NCI-H2029 (cell line): Measurements from ENCODE around the gene HP1BP3.

Experiments used
- DNase-seq: peaks from one replicate; lab custom pipeline; 2025; lab: John Stamatoyannopoulos, UW

The HP1BP3 gene

DNA sequence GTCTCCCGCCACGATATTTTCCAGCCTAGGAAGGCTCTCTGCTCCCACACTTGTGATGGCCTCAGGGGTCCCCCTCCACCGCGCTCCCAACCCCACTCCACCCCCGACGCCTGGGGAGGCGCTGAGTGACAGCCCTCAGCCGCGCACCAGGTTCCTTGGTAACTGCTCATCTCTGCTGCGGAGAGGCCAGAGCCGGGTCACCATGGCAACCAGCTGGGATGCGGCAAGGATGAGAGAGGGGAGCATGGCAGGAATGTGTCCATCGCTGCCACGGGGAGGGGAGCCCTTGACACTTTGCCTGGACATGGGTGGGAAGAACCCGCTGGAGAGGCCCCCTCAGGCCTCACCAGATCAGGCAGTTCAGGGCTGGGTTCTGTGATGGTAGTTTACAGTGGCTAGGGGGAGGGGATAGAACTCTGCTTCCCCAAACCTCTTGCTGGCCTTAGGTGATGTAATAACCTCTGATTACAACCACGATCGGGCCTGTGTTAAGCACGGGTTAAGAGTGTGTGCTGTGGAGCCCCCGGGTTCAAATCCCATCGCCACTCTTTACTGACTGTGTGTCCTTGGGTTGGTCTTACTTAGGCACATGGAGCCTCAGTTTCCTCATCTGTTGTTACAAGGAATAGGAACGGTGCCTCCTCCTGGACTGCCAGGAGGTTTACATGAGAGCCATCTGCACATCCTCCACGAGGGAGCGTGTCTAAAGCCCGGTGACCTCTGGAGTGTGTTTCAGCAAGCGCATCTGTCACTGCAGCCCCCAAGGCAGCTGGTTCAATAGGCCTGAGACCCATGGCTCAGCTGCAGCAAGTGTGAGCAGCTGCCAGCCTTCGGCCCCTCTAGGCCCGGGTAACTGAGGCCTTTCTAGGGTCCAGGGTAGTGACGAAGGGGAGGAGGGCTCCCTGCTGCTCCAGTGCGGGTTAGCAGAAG, 75.6 kb downstream of the HP1BP3 start:
- no peak for DNase-seq

GRCh38 chr1:20710469-20711284, 76.4 kb downstream of the HP1BP3 start:
- DNase-seq, result no peak

DNA sequence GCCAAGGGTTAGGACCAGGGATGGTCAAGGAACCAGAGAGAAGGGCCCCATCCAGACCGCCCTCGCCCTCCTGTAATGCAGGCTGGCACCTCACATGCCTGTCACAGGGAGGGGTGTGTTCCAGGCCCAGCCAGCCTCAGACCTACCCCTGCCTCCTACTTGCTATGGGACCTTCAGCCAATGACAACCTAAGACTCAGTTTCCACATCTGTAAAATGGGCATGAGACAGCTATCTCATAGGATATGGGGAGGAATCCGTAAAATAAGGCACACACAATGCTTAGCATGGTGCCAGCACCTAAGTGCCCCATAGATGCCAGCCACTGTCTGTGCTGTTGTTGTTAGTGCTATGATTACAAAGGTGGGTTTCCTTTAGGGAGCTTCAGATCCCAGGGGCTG, 77.2 kb downstream of the HP1BP3 start:
- no peak for DNase-seq

- no peak for DNase-seq
These were observed 78.2 kb downstream of the HP1BP3 start for GRCh38 chr1:20708891-20709290.

DNA sequence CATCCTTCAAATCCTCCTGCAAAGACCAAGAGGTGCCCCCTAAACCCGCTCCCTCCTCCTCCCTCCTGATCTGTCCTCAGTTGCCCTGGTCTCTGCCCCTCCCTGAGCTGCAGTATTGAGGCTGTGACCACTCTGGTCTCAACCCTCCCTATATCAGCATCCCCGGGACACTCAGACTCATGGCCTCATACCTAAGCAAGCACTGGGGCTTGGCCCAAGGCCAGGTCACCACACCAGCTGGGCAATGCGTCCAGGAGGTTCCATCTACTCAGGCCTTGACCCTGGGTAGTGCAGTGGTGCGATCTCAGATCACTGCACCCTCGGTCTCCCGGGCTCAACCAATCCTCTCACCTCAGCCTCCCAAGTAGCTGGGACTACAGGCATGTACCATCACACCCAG, 79.0 kb downstream of the HP1BP3 start:
- no peak for DNase-seq

- DNase-seq, result no peak
These were observed 80.3 kb downstream of the HP1BP3 start for GRCh38 chr1:20706841-20707240.

DNA sequence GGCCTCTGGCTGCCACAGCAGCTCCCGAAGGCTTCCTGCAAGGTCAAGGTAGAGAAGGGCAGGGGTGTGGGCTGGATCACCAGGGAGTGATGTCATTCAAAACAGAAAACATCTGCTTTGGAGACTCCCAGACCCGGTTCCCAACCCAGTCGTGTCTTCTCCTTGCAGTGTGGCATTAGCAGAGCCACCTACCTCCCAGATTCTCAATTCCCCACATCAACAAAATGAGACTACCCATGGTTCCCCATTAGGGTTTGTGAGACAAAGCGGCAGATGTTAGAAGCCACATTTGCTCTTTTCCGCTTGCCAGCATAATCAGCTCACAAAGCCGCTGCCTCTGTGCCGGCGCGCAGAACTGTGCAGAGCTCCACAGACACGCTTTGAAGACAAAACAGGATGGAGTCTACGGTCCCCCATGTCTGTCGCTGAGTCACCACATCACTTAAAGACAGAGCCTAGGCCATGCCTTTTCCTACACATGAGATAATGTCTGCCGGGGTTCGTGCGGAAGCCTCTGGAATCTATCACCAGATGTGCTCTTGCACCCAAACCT, 81.8 kb downstream of the HP1BP3 start:
- no peak for DNase-seq

GRCh38 chr1:20704390-20705202, 82.5 kb downstream of the HP1BP3 start:
- no peak for DNase-seq

- DNase-seq, result no peak
These were observed 83.9 kb downstream of the HP1BP3 start for GRCh38 chr1:20703124-20703756.

GRCh38 chr1:20702416-20702815, 84.7 kb downstream of the HP1BP3 start:
- DNase-seq, result no peak

- no peak for DNase-seq
These were observed 85.3 kb downstream of the HP1BP3 start for GRCh38 chr1:20701847-20702246.

DNA sequence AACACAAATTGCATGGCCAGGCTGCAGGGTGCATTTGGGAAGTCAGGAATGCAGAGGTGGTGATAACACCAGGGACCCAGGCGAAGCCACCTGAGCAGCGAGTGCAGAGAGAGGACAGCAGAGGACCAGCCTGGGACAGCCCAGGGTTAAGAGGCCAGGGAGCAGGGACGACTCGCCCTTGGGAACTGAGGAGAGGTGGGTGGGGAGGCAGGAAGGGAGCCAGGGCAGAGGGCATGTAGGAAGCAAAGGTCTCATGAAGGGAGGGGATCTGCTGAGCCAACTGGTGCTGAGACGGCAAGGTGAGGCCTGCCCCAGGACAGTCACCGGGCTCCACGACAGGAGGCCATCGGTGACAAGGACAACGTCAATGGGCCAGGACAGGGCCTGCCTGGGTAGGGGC, 85.7 kb downstream of the HP1BP3 start:
- DNase-seq, result no peak

GRCh38 chr1:20700636-20701215, 86.4 kb downstream of the HP1BP3 start:
- no peak for DNase-seq

DNA sequence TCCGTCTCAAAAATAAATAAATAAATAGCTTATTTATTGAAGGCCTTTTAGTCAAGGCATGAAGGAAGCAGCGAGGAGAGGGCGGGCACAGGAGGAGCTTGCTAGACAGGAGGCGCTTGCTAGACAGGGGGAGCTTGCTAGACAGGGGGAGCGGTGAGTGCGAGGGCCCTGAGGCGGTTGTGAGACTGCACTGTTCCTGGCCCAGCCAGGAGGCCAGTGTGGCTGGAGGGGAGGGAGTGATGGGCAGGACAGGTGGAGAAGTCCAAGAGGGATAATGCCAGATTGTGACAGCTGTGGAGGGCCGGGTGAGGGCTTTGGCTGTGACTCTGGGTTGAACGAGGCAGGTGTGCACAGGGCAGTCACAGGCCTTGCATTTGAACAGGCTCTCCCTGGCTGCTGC, 87.5 kb downstream of the HP1BP3 start:
- no peak for DNase-seq

GRCh38 chr1:20698195-20698910, 88.8 kb downstream of the HP1BP3 start:
- no peak for DNase-seq

DNA sequence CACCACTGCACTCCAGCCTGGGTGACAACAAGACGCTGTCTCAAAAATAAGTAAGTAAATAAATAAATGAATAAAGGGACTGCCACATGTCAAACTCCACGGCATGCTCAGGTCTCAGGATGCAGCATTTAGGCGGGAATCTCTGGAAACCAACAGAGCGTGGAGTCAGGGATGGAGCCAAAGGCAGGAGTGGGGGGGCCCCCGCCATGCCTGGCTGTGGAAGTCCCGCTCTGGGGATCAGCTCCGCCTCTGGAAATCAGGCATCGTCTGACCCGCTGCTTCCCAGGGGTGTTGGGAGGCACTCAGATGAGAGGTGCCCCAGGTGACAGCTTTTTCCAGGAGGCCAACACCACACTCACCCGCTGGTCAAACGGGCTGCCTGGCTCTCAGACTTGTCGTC, 89.5 kb downstream of the HP1BP3 start:
- DNase-seq, result no peak

- peak; percentile 63 for DNase-seq
These were observed 90.4 kb downstream of the HP1BP3 start for GRCh38 chr1:20696397-20697333.

- DNase-seq, result no peak
These were observed 91.6 kb downstream of the HP1BP3 start for GRCh38 chr1:20695515-20695914.

DNA sequence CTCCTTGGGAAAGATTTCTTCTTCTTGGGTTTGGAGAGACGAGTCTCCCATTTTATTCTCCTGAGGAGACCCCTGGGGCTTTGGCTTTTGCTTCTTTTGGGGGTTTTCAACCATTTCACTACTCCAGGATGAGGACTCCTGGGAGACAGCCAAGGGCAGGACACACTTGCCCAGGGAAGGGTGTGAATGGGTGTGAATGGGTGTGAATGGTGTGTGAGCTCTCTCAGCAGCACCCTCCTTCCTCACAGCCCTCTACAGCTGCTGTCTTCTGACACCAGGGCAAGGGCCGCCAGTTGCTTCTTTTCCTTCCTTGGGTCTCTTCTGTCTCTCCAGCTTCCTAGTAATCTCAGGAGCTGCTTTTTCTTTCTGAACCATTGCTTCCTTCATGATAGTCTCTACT, 93.5 kb downstream of the HP1BP3 start:
- no peak for DNase-seq
